Keratinocyte (primary cell): Measurements from ENCODE around the gene KRT84. TPM values are rescaled to one million over a fixed set of nuclear protein-coding genes. Genes with fewer than 3 reads are reported as not detected.

Experiments
- DNase-seq: peaks from one replicate; pipeline ENCODE4 v3.0.0-alpha.2; 2011; ENCODE audit warnings: low read depth, missing footprints, low spot score
- FAIRE-seq: peaks from 2 replicates; lab custom pipeline; 2011; peaks lifted over from hg19 to GRCh38; lab: Jason Lieb, UNC
- H2AFZ ChIP-seq: 2 replicates; pipeline ENCODE4 v1.6.0; 2012; ENCODE audit warnings: low read length, control low read depth, inconsistent platforms; ENCODE audit not compliant: control insufficient read depth
- H3K27ac ChIP-seq: 2 replicates; pipeline ENCODE4 v1.5.1; 2011; ENCODE audit warnings: low read length; ENCODE audit not compliant: control insufficient read depth, insufficient read depth
- H3K27me3 ChIP-seq: 3 replicates; pipeline ENCODE4 v1.6.0; 2011; ENCODE audit warnings: low read length; ENCODE audit not compliant: control insufficient read depth, insufficient read depth; ENCODE audit errors: extremely low read depth
- H3K36me3 ChIP-seq, 2 experiments: 2 replicates in 1 of 2; 3 replicates in 1 of 2; pipeline ENCODE4 v1.5.1; 2011; ENCODE audit warnings: low read length in 2 of 2, mild to moderate bottlenecking in 1 of 2; ENCODE audit not compliant: control insufficient read depth in 2 of 2, insufficient read depth in 2 of 2; ENCODE audit errors: extremely low read depth in 1 of 2
- H3K4me1 ChIP-seq: 3 replicates; pipeline ENCODE4 v1.5.1; 2011; ENCODE audit warnings: low read length; ENCODE audit not compliant: control insufficient read depth, insufficient read depth; ENCODE audit errors: extremely low read depth
- H3K4me2 ChIP-seq: 3 replicates; pipeline ENCODE4 v1.6.0; 2011; ENCODE audit warnings: low read depth, low read length; ENCODE audit not compliant: control insufficient read depth, insufficient read depth; ENCODE audit errors: extremely low read depth
- H3K4me3 ChIP-seq, 3 experiments: fragments of 200-600 bp in 1 of 3; sonication (generic) in 1 of 3; 2 replicates in 2 of 3; 3 replicates in 1 of 3; pipeline ENCODE4 v1.5.1; 2011 to 2016; ENCODE audit warnings: low read length in 3 of 3, mild to moderate bottlenecking in 3 of 3, control low read depth in 2 of 3, inconsistent platforms in 1 of 3, low read depth in 1 of 3, mixed read lengths in 1 of 3, mixed run types in 1 of 3, moderate library complexity in 1 of 3; ENCODE audit not compliant: control insufficient read depth in 2 of 3, insufficient read depth in 2 of 3; ENCODE audit errors: extremely low read depth in 1 of 3
- H3K79me2 ChIP-seq: 2 replicates; pipeline ENCODE4 v1.6.0; 2012; ENCODE audit warnings: low read length; ENCODE audit not compliant: control insufficient read depth, insufficient read depth
- H3K9ac ChIP-seq: 3 replicates; pipeline ENCODE4 v1.6.0; 2011; ENCODE audit warnings: low read length; ENCODE audit not compliant: control insufficient read depth, insufficient read depth; ENCODE audit errors: extremely low read depth
- H3K9me1 ChIP-seq: 3 replicates; pipeline ENCODE4 v1.6.0; 2011; ENCODE audit warnings: low read length; ENCODE audit not compliant: control insufficient read depth, insufficient read depth; ENCODE audit errors: extremely low read depth
- H3K9me3 ChIP-seq: 2 replicates; pipeline ENCODE4 v1.5.1; 2012; ENCODE audit warnings: low read depth, low read length; ENCODE audit not compliant: control insufficient read depth
- H4K20me1 ChIP-seq: 3 replicates; pipeline ENCODE4 v1.6.0; 2011; ENCODE audit warnings: low read length; ENCODE audit not compliant: control insufficient read depth, insufficient read depth; ENCODE audit errors: extremely low read depth
- EZH2 ChIP-seq: IDR thresholded peaks from one replicate; pipeline ENCODE4 v1.6.1; 2012; ENCODE audit warnings: inconsistent platforms, mild to moderate bottlenecking, low read length, moderate library complexity
- dilution Hi-C: fragments of 300-500 bp; cut with MboI; formaldehyde crosslinking; loops from one replicate; pipeline ENCODE4 v1.7.0; 2020; ENCODE audit warnings: low sequenced_read_pairs; ENCODE audit not compliant: extremely low pct_ligation_motif_present
- polyA plus RNA-seq, 5 experiments: library from polyadenylated mRNA; depleted of rRNA in 3 of 5; stranded (reverse) in 3 of 5; stranded (forward) in 1 of 5; unstranded in 1 of 5; fragments of >200 nt; gene quantifications; 1 replicate in 1 of 5; 2 replicates in 3 of 5; 3 replicates in 1 of 5; pipeline versions ENCODE4 v1.2.1 to v1.2.3, GENCODE V29; 2011 to 2012; ENCODE audit warnings: missing spikeins in 2 of 5, low read depth in 1 of 5, low replicate concordance in 1 of 5
- TF ChIP-seq, protein P1 (sequence below), 3 experiments: IDR thresholded peaks in 1 of 3; conservative IDR thresholded peaks in 1 of 3; optimal IDR thresholded peaks in 1 of 3; 2 replicates in 2 of 3; 3 replicates in 1 of 3; pipeline versions ENCODE3 to v1.5.1; 2011; ENCODE audit warnings: low read length in 3 of 3, mild to moderate bottlenecking in 3 of 3, moderate library complexity in 2 of 3, control low read depth in 1 of 3, inconsistent platforms in 1 of 3; ENCODE audit not compliant: insufficient read depth in 2 of 3; ENCODE audit errors: extremely low read depth in 1 of 3

The KRT84 gene
- polyA plus RNA-seq, 1 donor (not counting 4 experiments of a cell fraction or from before 2014, with no cell fraction given): 0.10 TPM

GRCh38 chr12:52350786-52351185, 34.7 kb downstream of the KRT84 start:
- H3K4me2 ChIP-seq: no peak overlapping the region
- no peak overlapping the region for H2AFZ ChIP-seq
- no peaks in the 10 kb centered on the region for H3K79me2 ChIP-seq
- DNase-seq (no peak), FAIRE-seq (no peak)
- H3K4me3 ChIP-seq: no peak overlapping the region
- no peaks in the 10 kb centered on the region for H3K36me3 ChIP-seq
- H3K4me1 ChIP-seq: peaks cover 20% of the 10 kb centered on the region
- no peaks in the 10 kb centered on the region for H3K9me1 ChIP-seq
- TF ChIP-seq, protein P1, sequence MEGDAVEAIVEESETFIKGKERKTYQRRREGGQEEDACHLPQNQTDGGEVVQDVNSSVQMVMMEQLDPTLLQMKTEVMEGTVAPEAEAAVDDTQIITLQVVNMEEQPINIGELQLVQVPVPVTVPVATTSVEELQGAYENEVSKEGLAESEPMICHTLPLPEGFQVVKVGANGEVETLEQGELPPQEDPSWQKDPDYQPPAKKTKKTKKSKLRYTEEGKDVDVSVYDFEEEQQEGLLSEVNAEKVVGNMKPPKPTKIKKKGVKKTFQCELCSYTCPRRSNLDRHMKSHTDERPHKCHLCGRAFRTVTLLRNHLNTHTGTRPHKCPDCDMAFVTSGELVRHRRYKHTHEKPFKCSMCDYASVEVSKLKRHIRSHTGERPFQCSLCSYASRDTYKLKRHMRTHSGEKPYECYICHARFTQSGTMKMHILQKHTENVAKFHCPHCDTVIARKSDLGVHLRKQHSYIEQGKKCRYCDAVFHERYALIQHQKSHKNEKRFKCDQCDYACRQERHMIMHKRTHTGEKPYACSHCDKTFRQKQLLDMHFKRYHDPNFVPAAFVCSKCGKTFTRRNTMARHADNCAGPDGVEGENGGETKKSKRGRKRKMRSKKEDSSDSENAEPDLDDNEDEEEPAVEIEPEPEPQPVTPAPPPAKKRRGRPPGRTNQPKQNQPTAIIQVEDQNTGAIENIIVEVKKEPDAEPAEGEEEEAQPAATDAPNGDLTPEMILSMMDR (optimal IDR thresholded peaks at IDR 0.05 in 1 of 3, IDR thresholded peaks at IDR 0.05 in 1 of 3, conservative IDR thresholded peaks at IDR 0.05 in 1 of 3; ENCODE audit: extremely low read depth in 1 of 3, insufficient read depth in 2 of 3, low read length in 3 of 3): no peak
- no peak for TF ChIP-seq EZH2
- no peaks in the 10 kb centered on the region for H3K9me3 ChIP-seq
- H4K20me1 ChIP-seq: no peaks in the 10 kb centered on the region
- dilution Hi-C loops: no loop called here
- no peak overlapping the region for H3K27ac ChIP-seq
- no peak overlapping the region for H3K9ac ChIP-seq
- H3K27me3 ChIP-seq: no peaks in the 10 kb centered on the region

DNA sequence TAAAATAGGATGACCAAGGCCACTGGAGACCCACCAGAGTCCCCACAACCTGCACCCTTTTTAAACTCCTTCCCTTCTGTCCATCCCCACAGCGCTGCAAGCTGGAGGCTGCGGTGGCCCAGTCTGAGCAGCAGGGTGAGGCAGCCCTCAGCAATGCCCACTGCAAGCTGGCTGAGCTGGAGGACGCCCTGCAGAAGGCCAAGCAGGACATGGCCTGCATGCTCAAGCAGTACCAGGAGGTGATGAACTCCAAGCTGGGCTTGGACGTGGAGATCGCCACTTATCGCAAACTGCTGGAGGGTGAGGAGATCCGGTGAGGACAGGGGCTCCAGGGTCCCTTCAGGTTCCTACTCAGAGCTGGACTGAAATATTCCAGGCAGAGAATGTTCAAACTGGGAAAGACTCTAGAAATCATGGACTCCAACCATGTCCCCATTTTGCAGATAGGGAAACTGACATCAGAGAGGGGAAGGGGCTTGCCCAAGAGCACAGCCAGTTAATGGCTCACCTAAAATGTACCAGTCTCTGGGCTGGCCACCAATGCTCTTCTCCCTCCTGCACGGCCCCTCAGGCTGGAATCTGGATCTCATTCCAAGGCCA, 35.3 kb downstream of the KRT84 start:
- Histone ChIP-seq H3K27ac (no peak overlapping the region), H3K4me1 (peaks cover 25% of the 10 kb centered on the region), H3K9me1 (no peaks in the 10 kb centered on the region), H3K9me3 (no peaks in the 10 kb centered on the region), H3K27me3 (no peaks in the 10 kb centered on the region), H3K79me2 (no peaks in the 10 kb centered on the region), H3K4me3 (no peak overlapping the region), H2AFZ (no peak overlapping the region), H3K36me3 (no peaks in the 10 kb centered on the region), H3K4me2 (no peak overlapping the region), H4K20me1 (no peaks in the 10 kb centered on the region), H3K9ac (no peak overlapping the region)
- DNase-seq (no peak), FAIRE-seq (no peak)
- TF ChIP-seq EZH2: no peak
- TF ChIP-seq, protein P1 (optimal IDR thresholded peaks at IDR 0.05 in 1 of 3, IDR thresholded peaks at IDR 0.05 in 1 of 3, conservative IDR thresholded peaks at IDR 0.05 in 1 of 3; ENCODE audit: extremely low read depth in 1 of 3, insufficient read depth in 2 of 3, low read length in 3 of 3): no peak
- dilution Hi-C loops: no loop called here
